Endodermal cell (in vitro differentiated cells): ENCODE data around the gene PPARG. TPM values are rescaled to one million over a fixed set of nuclear protein-coding genes. Genes with fewer than 3 reads are reported as not detected.

Experiments used
- DNase-seq: peaks from one replicate; pipeline ENCODE4 v3.0.0-alpha.2; 2017
- H3K27ac ChIP-seq: 2 replicates; pipeline ENCODE4 v1.5.1; 2013; ENCODE audit warnings: mild to moderate bottlenecking, low read depth, low read length, moderate library complexity
- H3K27me3 ChIP-seq: 2 replicates; pipeline ENCODE4 v1.6.1; 2013; ENCODE audit warnings: mild to moderate bottlenecking, low read length, moderate library complexity; ENCODE audit not compliant: insufficient read depth, control insufficient read depth, poor library complexity, severe bottlenecking
- H3K36me3 ChIP-seq: 2 replicates; pipeline ENCODE4 v1.7.0; 2013; ENCODE audit warnings: mild to moderate bottlenecking, low read length, moderate library complexity; ENCODE audit not compliant: control insufficient read depth, insufficient read depth
- H3K4me1 ChIP-seq: one replicate; pipeline ENCODE4 v1.7.0; 2013; ENCODE audit warnings: low read length; ENCODE audit not compliant: control insufficient read depth, insufficient read depth
- H3K4me3 ChIP-seq: 2 replicates; pipeline ENCODE4 v1.5.1; 2013; ENCODE audit warnings: mild to moderate bottlenecking, low read length, moderate library complexity
- H3K9ac ChIP-seq: 2 replicates; pipeline ENCODE4 v1.6.1; 2013; ENCODE audit warnings: mild to moderate bottlenecking, low read length, moderate library complexity; ENCODE audit not compliant: poor library complexity, severe bottlenecking; ENCODE audit errors: extremely low read depth
- H3K9me3 ChIP-seq: 2 replicates; pipeline ENCODE4 v1.6.1; 2013; ENCODE audit warnings: mild to moderate bottlenecking, low read length, moderate library complexity; ENCODE audit not compliant: control insufficient read depth
- H3K27ac Mint-ChIP-seq: 2 replicates; pipeline ENCODE4 v1.8.0; 2020; ENCODE audit warnings: mixed read lengths
- H3K27me3 Mint-ChIP-seq: 2 replicates; pipeline ENCODE4 v1.8.0; 2021; ENCODE audit warnings: mild to moderate bottlenecking, mixed read lengths; ENCODE audit not compliant: insufficient read depth
- H3K36me3 Mint-ChIP-seq: 2 replicates; pipeline ENCODE4 v1.8.0; 2020; ENCODE audit warnings: low read depth, mixed read lengths
- H3K4me1 Mint-ChIP-seq: 2 replicates; pipeline ENCODE4 v1.8.0; 2020; ENCODE audit warnings: mixed read lengths
- H3K4me3 Mint-ChIP-seq: 2 replicates; pipeline ENCODE4 v1.8.0; 2020; ENCODE audit warnings: mild to moderate bottlenecking, moderate library complexity, mixed read lengths
- H3K9me3 Mint-ChIP-seq: 2 replicates; pipeline ENCODE4 v1.8.0; 2020; ENCODE audit warnings: mild to moderate bottlenecking, mixed read lengths
- CTCF ChIP-seq: fragments of 200-600 bp; sonication (generic); conservative IDR thresholded peaks from 2 replicates; pipeline ENCODE4 v1.5.0; 2021; ENCODE audit warnings: antibody characterized with exemption, mild to moderate bottlenecking
- WGBS, 2 experiments: methylation state at CpG; one replicate each; pipeline versions ENCODE4 v1.1.5 to v1.1.7; 2013; ENCODE audit warnings: missing lambda C conversion rate in 2 of 2, mixed read lengths in 1 of 2; ENCODE audit not compliant: insufficient coverage in 1 of 2, insufficient read length in 1 of 2; 5-methylcytosine and 5-hydroxymethylcytosine counted together
- total RNA-seq, 2 donors: library from RNA; stranded (reverse); fragmentation: NEBNext Ultra II Directional in 1 of 2; extraction: Animal tissue kit (Norgen Biotek cat#: 25700) in 1 of 2; gene quantifications; 2 replicates in 1 of 2; 3 replicates in 1 of 2; pipeline ENCODE4 v1.2.1, GENCODE V29; 2021

The PPARG gene
- total RNA-seq, 2 donors from 2014 or later, result 3.8 to 4.5 TPM

GRCh38 chr3:12349895-12350811, 61.3 kb downstream of the PPARG start:
- WGBS, 2 experiments, result 91 to 100% methylated on average over 4 to 9 of the region's 9 CpGs

GRCh38 chr3:12351145-12351544, 62.3 kb downstream of the PPARG start:
- peaks cover 14% of the 10 kb centered on the region for H3K27me3 ChIP-seq
- Mint-ChIP-seq H3K4me1 (no peaks in the 10 kb centered on the region), H3K27ac (no peak overlapping the region), H3K9me3 (no peaks in the 10 kb centered on the region), H3K36me3 (no peaks in the 10 kb centered on the region), H3K4me3 (no peak overlapping the region), H3K27me3 (peaks cover 11% of the 10 kb centered on the region)
- H3K36me3 ChIP-seq, result no peaks in the 10 kb centered on the region
- H3K9ac ChIP-seq, result no peak overlapping the region
- no peaks in the 10 kb centered on the region for H3K4me1 ChIP-seq
- H3K27ac ChIP-seq, result no peak overlapping the region
- no peak for TF ChIP-seq CTCF
- H3K4me3 ChIP-seq, result no peak overlapping the region
- DNase-seq, result no peak
- H3K9me3 ChIP-seq, result no peaks in the 10 kb centered on the region
- WGBS, 2 experiments, result 91 to 95% methylated on average over 3 to 4 of the region's 4 CpGs

More at GRCh38 chr3:12349895-12350811, 61.3 kb downstream of the PPARG start:
- Mint-ChIP-seq H3K27ac (no peak overlapping the region), H3K9me3 (no peaks in the 10 kb centered on the region), H3K27me3 (peaks cover 11% of the 10 kb centered on the region), H3K4me1 (no peaks in the 10 kb centered on the region), H3K36me3 (no peaks in the 10 kb centered on the region), H3K4me3 (no peak overlapping the region)
- no peaks in the 10 kb centered on the region for H3K9me3 ChIP-seq
- no peaks in the 10 kb centered on the region for H3K4me1 ChIP-seq
- no peak overlapping the region for H3K27ac ChIP-seq
- DNase-seq, result no peak
- no peak for TF ChIP-seq CTCF
- no peak overlapping the region for H3K9ac ChIP-seq
- H3K4me3 ChIP-seq, result no peak overlapping the region
- H3K36me3 ChIP-seq, result no peaks in the 10 kb centered on the region
- H3K27me3 ChIP-seq, result peaks cover 14% of the 10 kb centered on the region

- no peak for DNase-seq
- 89 to 100% methylated on average over 1 of the region's 2 CpGs for WGBS, 2 experiments
- Histone ChIP-seq H3K9ac (no peak overlapping the region), H3K9me3 (no peaks in the 10 kb centered on the region), H3K27ac (no peak overlapping the region), H3K27me3 (peaks cover 21% of the 10 kb centered on the region), H3K4me3 (no peak overlapping the region), H3K4me1 (no peaks in the 10 kb centered on the region), H3K36me3 (no peaks in the 10 kb centered on the region)
- no peaks in the 10 kb centered on the region for H3K36me3 Mint-ChIP-seq
- H3K9me3 Mint-ChIP-seq, result no peaks in the 10 kb centered on the region
- no peaks in the 10 kb centered on the region for H3K4me1 Mint-ChIP-seq
- TF ChIP-seq CTCF, result no peak
- H3K27ac Mint-ChIP-seq, result no peak overlapping the region
- peaks cover 12% of the 10 kb centered on the region for H3K27me3 Mint-ChIP-seq
- no peak overlapping the region for H3K4me3 Mint-ChIP-seq
Observed at GRCh38 chr3:12352253-12352652, 63.4 kb downstream of the PPARG start.
